Stimulated activated CD8-positive, alpha-beta memory T cell treated with anti-CD3 and anti-CD28 coated beads, Interleukin-4, amount 100 ng/mL, for 24 hours (primary cell): ENCODE data around the gene SAXO2.
"Not testable (repeated sequence)": the region's sequence is repeated elsewhere in the genome, so short reads cannot be mapped to it uniquely, and the experiment has no call there.

Experiments
- DNase-seq: peaks from one replicate; pipeline ENCODE4 v3.0.0-alpha.2; 2020; ENCODE audit warnings: low read depth

The SAXO2 gene

DNA sequence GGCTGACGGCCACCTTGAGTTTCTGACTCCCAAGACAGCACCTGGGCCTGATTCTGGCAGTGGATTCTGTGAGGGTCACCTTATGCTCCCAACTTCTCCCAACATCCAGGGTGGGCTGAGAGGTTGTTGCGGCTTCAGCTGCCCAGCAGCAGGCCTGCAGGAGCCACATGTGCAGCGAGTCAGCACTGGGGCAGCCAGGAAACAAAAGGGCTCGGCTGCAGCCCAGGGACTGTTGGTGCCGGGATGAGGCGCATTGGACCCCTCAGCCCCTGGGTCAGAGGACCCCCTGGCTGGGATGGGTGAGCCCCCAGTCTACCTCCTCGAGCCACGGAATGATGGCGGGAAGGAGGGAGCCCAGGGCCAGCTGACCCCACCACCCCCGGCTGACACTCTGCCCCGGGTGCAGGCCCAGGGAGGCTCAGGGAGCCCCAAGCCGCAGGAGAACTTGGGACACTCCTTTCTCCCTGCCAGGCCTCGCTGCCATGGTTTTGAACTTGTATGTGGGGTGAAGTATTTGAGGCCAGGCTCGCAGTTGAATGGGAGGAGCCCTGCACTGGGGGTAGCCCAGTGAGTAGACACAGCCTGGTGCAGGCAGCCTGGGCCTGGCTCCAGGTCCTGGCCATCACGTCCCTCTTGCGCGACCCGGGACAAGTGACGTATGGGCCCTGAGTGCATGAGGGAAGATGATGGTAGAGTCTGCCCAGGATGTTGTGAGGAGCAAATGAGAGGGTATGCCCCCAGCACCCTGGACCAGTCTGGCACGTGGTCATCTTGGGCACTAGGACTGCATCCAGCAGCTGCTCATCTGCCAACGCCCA lies 51.5 kb downstream of the SAXO2 start:
- not testable (repeated sequence) for DNase-seq

DNA sequence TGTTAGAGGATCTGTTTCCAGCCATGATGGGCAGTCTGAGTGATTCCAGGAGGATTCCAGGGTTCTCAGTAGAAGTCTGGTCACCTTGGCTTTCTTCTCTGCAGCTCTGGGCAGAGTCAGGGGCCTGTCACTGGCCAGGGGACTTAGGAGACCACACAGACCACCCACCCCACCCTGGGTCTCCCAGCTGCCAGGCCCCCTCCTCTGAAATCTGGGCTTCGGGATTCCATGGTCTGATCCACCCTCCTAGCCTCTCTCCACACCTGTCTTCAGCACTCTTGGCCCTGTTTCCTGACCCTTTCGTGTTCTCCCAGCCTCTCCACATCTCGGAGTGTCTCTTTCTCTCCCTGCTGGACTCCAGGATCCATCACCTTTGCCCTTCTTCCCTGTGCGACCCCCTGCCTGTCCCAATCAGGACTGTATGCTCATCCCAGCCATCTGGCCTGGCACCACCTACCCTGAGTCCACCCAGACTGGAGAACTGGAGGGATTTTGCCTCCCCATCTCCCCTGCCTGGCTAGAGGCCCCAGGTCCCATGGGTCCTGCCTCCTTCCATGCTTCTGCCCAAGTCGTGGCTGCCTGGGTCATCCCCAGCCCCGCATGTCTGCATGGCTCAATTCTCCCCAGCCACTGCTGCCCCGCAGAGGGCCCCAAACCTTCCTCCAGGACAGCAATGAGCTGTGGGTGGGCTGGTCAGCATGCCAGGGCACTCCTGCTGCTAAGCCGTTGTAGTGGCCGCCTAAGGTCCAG lies 52.3 kb downstream of the SAXO2 start:
- DNase-seq = no peak

DNA sequence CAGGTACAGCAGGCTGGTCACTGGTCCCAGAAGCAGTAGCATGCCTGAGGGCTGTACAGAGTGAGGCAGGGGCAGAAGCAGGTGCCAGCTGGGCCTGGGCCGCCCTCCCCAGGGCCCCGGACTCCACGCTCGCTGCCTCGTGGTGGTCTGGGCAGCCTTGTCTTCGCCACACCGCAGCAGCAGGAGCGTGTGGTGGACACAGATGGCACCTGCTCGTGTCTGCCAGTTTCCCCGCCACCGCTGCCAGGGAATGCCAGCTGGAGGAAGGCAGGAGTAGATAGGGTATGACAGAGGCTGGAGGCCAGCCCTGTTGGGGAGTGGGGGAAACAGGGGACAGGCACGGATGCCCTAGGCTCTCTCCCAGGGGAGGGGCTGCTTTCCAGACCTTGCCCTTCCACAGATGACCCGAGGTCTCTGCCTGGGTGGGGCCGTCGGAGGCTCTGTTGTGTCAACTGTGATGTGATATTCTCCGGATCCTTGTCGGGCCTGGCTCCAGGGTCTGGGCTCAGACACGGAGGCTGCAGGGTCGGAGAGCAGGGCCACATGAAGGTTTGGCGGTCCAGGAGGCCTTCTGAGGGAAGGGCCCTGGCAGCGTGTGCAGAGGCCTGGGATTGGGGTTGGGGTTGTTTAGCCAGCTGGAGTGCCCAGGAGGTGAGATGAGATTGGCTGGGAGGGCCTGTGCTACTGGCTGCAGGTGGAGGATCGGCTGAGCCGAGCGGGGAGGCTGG lies 53.1 kb downstream of the SAXO2 start:
- no peak for DNase-seq

DNA sequence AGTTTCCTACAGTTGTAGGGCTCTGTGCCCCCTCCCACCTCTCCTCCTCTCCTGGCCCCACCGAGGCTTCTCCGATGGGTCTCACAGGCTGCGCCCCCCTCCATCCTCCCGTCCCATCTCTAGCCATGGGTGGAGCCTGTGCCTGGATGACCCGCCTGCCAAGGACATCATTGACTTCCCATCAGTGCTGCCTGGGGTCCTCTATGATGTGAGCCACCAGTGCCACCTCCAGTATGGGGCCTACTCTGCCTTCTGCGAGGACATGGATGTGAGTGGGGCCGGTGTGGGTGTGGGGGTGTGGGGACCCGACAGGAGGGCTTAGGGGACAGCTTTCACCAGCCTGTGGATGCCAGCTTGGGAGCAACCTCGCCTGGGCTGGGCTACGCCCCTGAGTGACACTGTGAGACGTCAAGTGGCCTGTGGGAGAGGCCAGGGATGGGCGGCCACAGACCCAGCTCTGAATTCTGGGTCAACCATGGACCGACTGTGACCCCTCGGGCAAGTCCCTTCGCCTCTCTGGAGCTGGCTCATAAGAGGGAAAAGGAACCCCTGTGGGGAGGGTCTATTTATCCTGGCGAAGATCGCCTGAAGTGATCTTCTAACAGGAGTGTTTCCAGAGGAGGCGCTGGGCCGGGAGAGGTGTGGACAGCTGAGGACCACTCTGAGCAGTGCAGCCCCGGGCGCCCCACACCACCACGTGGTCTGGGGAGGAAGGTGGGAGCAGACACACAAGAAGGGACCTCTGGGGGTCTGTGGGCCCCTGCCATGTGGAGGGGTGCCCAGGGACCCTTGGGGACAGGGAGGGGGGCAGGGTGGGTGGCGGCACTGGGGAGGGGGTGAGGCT lies 53.9 kb downstream of the SAXO2 start:
- not testable (repeated sequence) for DNase-seq

DNA sequence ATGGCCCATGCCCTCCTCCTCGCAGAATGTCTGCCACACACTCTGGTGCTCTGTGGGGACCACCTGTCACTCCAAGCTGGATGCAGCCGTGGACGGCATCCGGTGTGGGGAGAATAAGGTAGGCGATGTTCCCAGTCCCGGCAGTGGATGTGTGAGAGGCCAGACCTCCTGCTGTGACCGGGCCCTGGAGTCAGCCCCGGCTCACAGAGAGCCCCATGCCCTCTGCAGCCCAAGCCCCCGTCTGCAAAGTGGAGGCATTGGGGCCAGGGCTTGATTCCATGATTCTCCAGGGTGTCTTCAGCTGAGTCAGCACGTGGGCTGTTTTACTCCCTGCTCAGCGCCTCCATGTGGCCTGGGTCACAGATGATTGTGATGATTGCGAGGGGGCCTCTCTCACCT lies 54.5 kb downstream of the SAXO2 start:
- no peak for DNase-seq

DNA sequence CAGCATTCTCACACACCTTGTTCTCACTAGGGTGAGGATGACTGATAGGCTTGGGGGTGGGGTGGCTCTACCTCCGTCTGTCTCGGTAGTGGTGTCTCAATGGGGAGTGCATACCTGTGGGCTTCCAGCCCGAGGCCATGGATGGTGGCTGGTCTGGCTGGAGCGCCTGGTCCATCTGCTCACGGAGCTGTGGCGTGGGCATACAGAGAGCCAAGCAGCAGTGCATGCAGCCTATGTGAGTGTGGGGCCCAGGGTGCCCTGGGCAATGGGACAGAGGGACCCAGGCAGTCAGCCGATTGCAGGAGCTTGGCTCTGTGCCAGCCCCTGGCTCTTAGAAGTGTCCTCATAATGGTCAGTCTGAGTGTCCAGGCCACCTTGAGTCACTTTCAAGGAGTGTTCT lies 54.9 kb downstream of the SAXO2 start:
- not testable (repeated sequence) for DNase-seq

DNA sequence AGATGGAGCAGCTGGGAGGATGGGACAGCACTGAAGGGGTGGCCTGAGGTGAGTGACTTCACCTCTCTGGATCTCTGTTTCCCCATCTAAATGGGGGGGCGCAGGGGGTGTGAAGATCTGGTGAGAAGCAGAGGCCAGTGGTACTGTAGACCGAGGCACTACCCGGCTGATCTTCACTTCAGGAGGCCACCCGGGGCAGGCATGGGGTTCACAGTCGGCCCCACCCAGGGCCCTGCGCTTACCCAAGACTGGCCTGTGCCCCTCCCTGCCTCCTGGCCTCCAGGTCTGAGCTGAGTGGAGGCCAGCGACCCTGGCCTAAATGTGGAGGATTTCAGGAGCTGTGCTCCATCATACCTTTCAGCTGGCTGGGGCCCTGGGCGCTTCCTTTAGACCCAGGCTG lies 55.7 kb downstream of the SAXO2 start:
- DNase-seq = not testable (repeated sequence)

DNA sequence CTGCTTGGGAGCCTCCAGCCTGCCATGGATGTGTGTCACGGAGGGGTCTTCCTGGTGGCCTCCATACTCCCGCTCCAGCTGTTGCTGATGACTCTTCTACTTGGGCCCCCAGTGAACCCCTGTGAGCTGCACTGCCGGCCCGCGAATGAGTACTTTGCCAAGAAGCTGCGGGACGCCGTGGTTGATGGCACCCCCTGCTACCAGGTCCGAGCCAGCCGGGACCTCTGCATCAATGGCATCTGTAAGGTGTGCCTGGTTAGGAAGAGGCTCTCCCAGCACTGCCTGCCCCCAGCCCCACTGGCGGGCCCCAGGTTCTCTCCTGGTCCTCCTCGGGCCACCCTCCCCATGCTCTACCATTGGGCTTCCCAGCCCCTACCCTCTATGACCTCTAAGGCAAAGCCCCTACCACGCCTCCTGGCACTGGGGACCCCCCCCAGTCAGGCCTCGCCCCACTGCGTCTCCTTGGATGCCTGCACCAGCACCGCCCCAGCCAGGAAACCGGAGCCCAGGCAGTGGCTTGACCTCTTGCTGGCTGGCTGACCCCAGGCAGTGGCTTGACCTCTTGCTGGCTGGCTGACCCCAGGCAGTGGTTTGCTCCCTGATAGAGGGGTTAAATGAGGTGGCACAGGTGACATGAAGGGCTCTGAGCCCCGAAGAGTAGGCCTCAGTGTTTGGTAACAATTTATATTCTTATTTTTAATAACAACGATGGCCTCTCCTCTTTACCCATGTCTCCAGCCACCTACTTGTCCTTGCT lies 57.1 kb downstream of the SAXO2 start:
- not testable (repeated sequence) for DNase-seq

DNA sequence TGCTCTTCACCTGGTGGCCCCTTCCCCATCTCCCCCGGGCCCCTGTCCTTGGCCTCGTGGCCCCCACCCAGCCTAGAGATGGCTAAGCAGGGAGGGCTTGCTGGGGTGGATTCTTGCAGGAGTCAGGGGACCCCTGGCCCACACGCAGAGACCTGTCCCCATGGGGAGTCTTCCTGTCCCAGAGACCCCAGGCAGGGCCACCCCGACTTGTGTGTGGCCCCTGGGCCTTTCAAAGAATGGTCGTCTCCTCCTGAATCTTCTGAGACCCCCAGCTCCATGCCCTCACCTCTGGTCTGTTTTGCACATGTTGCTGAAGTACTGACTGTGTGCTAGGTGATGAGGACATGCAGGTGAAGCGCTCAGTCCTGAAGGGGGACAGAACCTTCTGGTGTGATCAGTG lies 58.2 kb downstream of the SAXO2 start:
- not testable (repeated sequence) for DNase-seq

DNA sequence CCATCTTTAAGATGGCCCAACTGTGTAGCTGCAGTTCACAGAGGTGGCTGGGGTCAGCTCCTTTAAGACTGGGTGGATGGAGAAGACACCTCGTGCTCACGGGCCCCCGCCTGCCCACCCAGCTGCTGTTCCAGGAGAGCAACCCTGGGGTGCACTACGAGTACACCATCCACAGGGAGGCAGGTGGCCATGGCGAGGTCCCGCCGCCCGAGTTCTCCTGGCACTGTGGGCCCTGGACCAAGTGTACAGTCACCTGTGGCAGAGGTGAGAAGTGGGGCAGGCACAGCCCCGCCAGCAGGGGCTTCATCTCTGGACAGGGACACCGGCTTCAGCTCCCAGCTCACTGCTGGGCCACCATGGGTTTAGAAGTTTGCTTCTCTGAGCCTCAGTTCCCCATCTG lies 59.9 kb downstream of the SAXO2 start:
- not testable (repeated sequence) for DNase-seq

DNA sequence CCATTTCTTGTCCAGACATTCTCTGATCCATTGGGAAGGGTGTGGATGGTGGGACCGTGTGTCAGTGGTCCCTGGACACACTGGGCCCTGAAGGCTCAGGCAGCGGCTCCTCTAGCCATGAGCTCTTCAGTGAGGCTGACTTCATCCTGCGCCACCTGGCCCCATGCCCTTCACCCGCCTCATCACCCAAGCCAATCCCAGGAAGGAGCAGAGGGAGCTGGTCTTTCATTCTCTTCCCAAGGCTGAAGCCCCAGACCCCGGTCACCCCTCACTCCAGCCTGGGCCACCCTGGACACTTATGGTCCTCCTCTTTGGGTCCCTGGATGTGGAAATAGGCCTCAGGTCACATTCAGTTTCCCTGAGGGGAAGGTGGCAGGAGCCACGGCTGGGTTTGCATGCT lies 62.2 kb downstream of the SAXO2 start:
- not testable (repeated sequence) for DNase-seq

DNA sequence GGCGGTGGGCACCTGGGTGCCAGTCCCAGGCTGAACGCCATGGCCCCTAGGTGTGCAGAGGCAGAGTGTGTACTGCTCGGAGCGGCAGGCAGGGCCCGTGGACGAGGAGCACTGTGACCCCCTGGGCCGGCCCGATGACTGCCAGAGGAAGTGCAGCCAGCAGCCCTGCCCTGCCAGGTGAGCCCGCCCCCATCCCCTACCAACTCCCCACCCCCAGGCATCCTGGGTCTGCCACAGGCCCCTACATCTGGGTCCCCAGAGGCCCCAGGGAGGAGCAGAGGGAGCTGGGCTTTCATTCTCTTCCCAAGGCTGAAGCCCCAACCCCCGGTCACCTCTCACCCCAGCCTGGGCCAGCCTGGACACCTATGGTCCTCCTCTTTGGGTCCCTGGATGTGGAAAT lies 63.0 kb downstream of the SAXO2 start:
- not testable (repeated sequence) for DNase-seq

DNA sequence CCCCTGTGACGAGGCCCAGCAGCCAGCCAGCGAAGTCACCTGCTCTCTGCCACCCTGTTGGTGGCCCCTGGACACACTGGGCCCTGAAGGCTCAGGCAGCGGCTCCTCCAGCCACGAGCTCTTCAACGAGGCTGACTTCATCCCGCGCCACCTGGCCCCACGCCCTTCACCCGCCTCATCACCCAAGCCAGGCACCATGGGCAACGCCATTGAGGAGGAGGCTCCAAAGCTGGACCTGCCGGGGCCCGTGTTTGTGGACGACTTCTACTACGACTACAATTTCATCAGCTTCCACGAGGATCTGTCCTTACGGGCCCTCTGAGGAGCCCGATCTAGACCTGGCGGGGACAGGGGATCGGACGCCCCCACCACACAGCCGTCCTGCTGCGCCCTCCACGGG lies 64.3 kb downstream of the SAXO2 start:
- not testable (repeated sequence) for DNase-seq

DNA sequence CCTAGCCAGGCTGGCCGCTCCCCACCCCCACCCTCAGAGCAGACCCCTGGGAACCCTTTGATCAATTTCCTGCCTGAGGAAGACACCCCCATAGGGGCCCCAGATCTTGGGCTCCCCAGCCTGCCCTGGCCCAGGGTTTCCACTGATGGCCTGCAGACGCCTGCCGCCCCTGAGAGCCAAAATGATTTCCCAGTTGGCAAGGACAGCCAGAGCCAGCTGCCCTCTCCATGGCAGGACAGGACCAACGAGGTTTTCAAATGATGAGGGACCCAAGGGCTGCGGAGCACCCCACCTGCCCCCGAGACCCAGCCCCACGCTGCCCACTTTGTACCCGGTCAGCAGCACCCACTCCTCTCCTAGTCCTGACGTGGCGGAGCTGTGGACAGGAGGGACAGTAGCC lies 64.8 kb downstream of the SAXO2 start:
- DNase-seq = not testable (repeated sequence)

DNA sequence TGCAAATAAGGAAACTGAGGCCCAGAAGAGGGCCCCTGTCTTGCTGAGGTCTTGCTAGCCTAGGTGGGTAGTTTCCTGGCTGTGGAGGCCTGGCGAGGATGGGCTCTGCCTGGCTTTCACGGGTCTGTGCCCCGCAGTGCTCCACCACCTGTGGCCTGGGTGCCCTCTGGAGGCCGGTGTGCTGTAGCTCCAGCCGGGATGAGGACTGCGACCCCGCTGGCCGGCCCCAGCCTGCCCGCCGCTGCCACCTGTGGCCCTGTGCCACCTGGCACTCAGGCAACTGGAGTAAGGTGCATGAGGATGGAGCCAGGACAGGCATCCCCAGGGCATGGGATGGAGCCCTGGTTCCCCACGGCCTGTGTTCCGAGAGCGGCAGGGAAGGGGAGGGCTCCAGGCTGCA lies 66.4 kb downstream of the SAXO2 start:
- DNase-seq = not testable (repeated sequence)

DNA sequence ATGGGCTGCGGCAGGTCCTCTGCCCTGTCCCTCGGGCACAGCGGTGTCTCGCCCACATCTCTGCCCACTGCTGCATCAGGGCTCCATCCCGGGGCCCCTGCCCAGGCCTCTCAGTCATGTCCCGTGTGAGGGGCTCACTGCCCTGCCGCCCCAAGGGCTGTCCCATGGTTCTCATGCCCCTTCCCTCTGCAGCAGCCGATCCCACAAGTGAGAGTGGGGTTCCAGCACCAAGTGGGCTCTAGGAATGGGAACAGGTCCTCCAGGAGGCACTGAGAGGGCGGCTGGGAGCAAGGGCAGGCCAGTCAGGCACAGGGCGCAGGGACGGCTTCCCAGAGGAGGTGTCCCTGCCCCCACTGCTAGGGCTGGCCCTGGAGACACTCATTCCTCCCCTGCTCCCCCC lies 68.3 kb downstream of the SAXO2 start:
- DNase-seq = not testable (repeated sequence)

DNA sequence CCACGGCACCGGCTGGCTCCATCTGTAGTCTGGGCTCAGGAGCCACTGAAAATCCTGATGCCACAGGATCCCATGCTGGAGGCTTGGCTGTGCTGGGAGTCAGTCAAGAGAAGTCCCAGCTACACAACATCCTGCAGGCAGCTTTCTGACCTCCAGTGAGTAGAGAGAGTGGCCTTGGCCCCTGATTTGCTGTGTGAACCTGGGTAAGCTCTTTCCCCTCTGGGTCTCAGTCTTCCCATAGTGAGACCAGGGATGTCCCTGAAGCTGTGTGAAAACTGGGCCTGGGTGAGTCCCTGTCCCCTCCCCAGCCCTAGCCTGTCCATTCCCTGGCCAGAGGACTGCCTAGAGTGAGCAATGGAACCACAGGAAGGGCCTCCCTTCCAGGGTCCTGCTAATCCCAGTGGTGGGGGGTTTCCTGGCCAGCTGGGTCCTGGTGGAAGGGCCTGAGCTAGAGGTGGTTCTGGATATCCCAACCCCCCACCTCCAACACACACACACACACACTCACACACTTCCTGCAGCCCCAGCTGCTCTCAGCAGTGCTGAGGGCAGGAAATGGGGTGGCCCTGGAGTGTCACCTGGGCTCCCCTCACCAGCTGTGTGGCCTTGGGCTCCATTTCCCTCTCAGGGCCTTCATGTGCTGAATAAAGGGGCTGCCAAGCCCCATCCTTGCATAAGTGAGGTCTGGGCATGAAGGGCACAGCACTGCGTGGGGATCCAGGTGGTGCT lies 69.1 kb downstream of the SAXO2 start:
- DNase-seq = not testable (repeated sequence)

DNA sequence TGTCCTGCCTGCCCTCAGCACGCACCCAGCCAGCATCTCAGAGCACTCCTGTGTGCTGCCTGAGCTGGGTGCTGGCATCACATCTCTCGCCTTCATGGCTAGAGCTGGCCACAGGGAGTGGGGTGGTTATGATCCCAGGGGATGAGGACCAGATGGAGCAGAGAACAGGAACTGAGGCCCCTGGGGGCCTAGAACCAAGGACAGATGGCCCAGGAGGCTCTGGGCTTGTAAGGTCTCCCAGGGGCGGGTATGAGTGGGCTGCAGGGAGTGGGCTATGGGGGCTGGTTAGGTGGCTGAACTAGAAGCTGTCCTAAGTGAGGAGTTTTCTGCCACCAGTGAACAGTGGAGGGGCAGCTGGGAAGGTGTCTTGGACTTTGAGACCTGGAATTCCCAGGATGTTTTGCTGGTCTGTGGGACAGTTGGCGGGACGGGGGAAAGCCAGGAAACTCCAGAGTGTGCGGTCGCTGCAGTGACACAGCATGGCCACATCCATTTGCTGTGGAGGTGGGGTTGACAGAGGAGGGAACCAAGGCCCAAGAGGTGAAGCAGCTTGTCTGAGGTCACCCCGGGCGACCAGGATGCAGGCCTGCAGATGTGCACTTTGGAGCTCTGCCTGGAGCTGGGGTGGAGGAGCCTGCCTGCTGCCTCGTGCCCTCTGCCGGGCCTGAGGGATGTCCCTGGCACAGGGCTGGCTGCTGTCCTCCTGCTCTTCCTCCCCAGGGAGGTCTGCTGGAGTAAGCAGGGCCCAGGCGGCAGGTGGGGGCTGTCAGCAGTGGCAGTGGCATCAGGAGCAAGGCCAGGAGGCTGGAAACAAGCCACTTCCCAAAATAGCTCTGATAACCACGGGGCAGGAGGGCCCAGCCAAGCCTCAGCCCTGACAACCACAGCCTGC lies 70.3 kb downstream of the SAXO2 start:
- DNase-seq = not testable (repeated sequence)
